Smooth muscle cell (in vitro differentiated cells): ENCODE data around the gene COX6B2. TPM values are rescaled to one million over a fixed set of nuclear protein-coding genes. Genes with fewer than 3 reads are reported as not detected.

ENCODE experiments used
- DNase-seq: peaks from one replicate; lab custom pipeline; 2025; ENCODE audit not compliant: unreplicated experiment; lab: John Stamatoyannopoulos, UW
- H2AFZ ChIP-seq: fragments of 200-600 bp; sonication (generic); 2 replicates; pipeline ENCODE4 v1.6.0; 2016; ENCODE audit warnings: antibody characterized with exemption, low read depth, mild to moderate bottlenecking
- H3F3A ChIP-seq: fragments of 200-600 bp; sonication (generic); 2 replicates; pipeline ENCODE4 v1.6.0; 2017; ENCODE audit warnings: antibody characterized with exemption, low read depth
- H3K27ac ChIP-seq: fragments of 200-600 bp; sonication (generic); 2 replicates; pipeline ENCODE4 v1.5.1; 2016; ENCODE audit warnings: low read depth, mild to moderate bottlenecking
- H3K27me3 ChIP-seq: fragments of 200-600 bp; sonication (generic); 2 replicates; pipeline ENCODE4 v1.6.1; 2016; ENCODE audit warnings: low read depth, mild to moderate bottlenecking
- H3K36me3 ChIP-seq: fragments of 200-600 bp; sonication (generic); 2 replicates; pipeline ENCODE4 v1.5.1; 2016; ENCODE audit warnings: low read depth
- H3K4me1 ChIP-seq: fragments of 200-600 bp; sonication (generic); 2 replicates; pipeline ENCODE4 v1.5.1; 2016; ENCODE audit warnings: low read depth
- H3K4me2 ChIP-seq: fragments of 200-600 bp; sonication (generic); 2 replicates; pipeline ENCODE4 v1.6.0; 2016; ENCODE audit warnings: mild to moderate bottlenecking
- H3K4me3 ChIP-seq: fragments of 200-600 bp; sonication (generic); 2 replicates; pipeline ENCODE4 v1.5.1; 2016; ENCODE audit warnings: mild to moderate bottlenecking
- H3K79me2 ChIP-seq: fragments of 200-600 bp; sonication (generic); 2 replicates; pipeline ENCODE4 v1.6.0; 2016; ENCODE audit warnings: low read depth, mild to moderate bottlenecking
- H3K9ac ChIP-seq: fragments of 200-600 bp; sonication (generic); 2 replicates; pipeline ENCODE4 v1.6.0; 2016; ENCODE audit warnings: low read depth
- H3K9me3 ChIP-seq: fragments of 200-600 bp; sonication (generic); replicated peaks from 2 replicates; pipeline ENCODE4 v1.5.1; 2016; ENCODE audit warnings: low read depth
- H4K20me1 ChIP-seq: fragments of 200-600 bp; sonication (generic); 2 replicates; pipeline ENCODE4 v1.6.0; 2016; ENCODE audit warnings: low read depth
- WGBS: methylation state at CpG from one replicate; pipeline ENCODE4 v1.1.7; 2016; ENCODE audit warnings: low lambda C conversion rate; 5-methylcytosine and 5-hydroxymethylcytosine counted together
- polyA plus RNA-seq: library from polyadenylated mRNA; unstranded; fragments of >200 nt; fragmentation: Nextera tagmentation; extraction: Ambion mirVana; gene quantifications from 2 replicates; pipeline ENCODE4 v1.2.1, GENCODE V29; 2016
- total RNA-seq: library from RNA; depleted of rRNA; stranded (reverse); fragments of >200 nt; gene quantifications from 2 replicates; pipeline ENCODE4 v1.2.3, GENCODE V29; 2014
- TF ChIP-seq, protein P1 (sequence below): fragments of 200-600 bp; sonication (generic); IDR thresholded peaks from 2 replicates; pipeline ENCODE4 v1.5.1; 2017; ENCODE audit warnings: borderline replicate concordance, mild to moderate bottlenecking, antibody characterized with exemption; ENCODE audit not compliant: insufficient read depth, poor library complexity, severe bottlenecking

COX6B2 gene
- total and polyA plus RNA-seq, 2 experiments from 2014 or later, result 0.18 to 1.7 TPM

- no peak overlapping the region for H3K4me2 ChIP-seq
- peaks cover 18% of the 10 kb centered on the region for H3K79me2 ChIP-seq
- no peak for DNase-seq
- TF ChIP-seq, protein P1, sequence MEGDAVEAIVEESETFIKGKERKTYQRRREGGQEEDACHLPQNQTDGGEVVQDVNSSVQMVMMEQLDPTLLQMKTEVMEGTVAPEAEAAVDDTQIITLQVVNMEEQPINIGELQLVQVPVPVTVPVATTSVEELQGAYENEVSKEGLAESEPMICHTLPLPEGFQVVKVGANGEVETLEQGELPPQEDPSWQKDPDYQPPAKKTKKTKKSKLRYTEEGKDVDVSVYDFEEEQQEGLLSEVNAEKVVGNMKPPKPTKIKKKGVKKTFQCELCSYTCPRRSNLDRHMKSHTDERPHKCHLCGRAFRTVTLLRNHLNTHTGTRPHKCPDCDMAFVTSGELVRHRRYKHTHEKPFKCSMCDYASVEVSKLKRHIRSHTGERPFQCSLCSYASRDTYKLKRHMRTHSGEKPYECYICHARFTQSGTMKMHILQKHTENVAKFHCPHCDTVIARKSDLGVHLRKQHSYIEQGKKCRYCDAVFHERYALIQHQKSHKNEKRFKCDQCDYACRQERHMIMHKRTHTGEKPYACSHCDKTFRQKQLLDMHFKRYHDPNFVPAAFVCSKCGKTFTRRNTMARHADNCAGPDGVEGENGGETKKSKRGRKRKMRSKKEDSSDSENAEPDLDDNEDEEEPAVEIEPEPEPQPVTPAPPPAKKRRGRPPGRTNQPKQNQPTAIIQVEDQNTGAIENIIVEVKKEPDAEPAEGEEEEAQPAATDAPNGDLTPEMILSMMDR, result no peak
- H3K4me1 ChIP-seq, result peaks cover 33% of the 10 kb centered on the region
- no peak overlapping the region for H2AFZ ChIP-seq
- no peak overlapping the region for H3K27ac ChIP-seq
- H3K9ac ChIP-seq, result no peak overlapping the region
- H3K27me3 ChIP-seq, result no peaks in the 10 kb centered on the region
- no peaks in the 10 kb centered on the region for H3K9me3 ChIP-seq
- H4K20me1 ChIP-seq, result peaks cover 18% of the 10 kb centered on the region
- peaks cover 9% of the 10 kb centered on the region for H3F3A ChIP-seq
- no peaks in the 10 kb centered on the region for H3K36me3 ChIP-seq
- 98% methylated on average over 3 of the region's 3 CpGs for WGBS
- H3K4me3 ChIP-seq, result no peak overlapping the region
Observed at GRCh38 chr19:55382522-55383054, 28.1 kb upstream of the COX6B2 start.

- no peak overlapping the region for H3K4me2 ChIP-seq
- TF ChIP-seq, protein P1, result no peak
- no peak overlapping the region for H3K9ac ChIP-seq
- peaks cover 12% of the 10 kb centered on the region for H4K20me1 ChIP-seq
- no peak overlapping the region for H2AFZ ChIP-seq
- 98% methylated on average over 4 of the region's 5 CpGs for WGBS
- H3K27ac ChIP-seq, result no peak overlapping the region
- H3F3A ChIP-seq, result peaks cover 9% of the 10 kb centered on the region
- peaks cover 30% of the 10 kb centered on the region for H3K4me1 ChIP-seq
- DNase-seq, result no peak
- no peaks in the 10 kb centered on the region for H3K9me3 ChIP-seq
- H3K27me3 ChIP-seq, result no peaks in the 10 kb centered on the region
- H3K36me3 ChIP-seq, result no peaks in the 10 kb centered on the region
- no peak overlapping the region for H3K4me3 ChIP-seq
- H3K79me2 ChIP-seq, result peaks cover 12% of the 10 kb centered on the region
Observed at GRCh38 chr19:55382013-55382412, 27.5 kb upstream of the COX6B2 start.

DNA sequence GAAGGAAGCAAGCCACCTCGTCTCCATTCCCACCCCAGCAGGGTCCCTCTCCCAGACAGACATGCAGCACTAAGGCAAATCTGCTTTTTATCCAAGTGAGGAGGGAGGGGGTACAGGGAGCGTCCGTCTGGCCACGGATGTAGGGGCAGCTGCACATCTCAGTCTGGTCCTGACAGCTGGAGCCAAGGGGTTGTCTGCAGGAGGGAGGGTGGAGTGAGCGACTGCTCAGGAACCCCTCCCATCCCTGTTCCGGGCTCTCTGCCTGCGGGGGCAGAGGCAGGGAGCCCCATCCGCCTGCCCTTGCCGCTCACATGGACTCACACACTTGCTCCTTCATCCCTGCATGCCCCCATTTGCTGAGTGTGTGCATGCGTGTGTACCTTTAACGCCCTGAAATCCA, 24.7 kb upstream of the COX6B2 start:
- DNase-seq, result no peak
- Histone ChIP-seq H3K4me2 (no peak overlapping the region), H3K36me3 (no peaks in the 10 kb centered on the region), H3K27me3 (no peaks in the 10 kb centered on the region), H4K20me1 (no peaks in the 10 kb centered on the region), H2AFZ (no peak overlapping the region), H3K9ac (no peak overlapping the region), H3K4me1 (peaks cover 32% of the 10 kb centered on the region), H3K79me2 (no peaks in the 10 kb centered on the region), H3K4me3 (no peak overlapping the region), H3K27ac (no peak overlapping the region), H3K9me3 (no peaks in the 10 kb centered on the region), H3F3A (no peaks in the 10 kb centered on the region)
- TF ChIP-seq, protein P1, result no peak
- WGBS, result 74% methylated on average over 11 of the region's 11 CpGs
